ENCODE measurements around the gene FIBP. TPM values are rescaled to one million over a fixed set of nuclear protein-coding genes. Genes with fewer than 3 reads are reported as not detected.
A peak's percentile ranks its signal among the peaks of the same experiment; 100 is the strongest.

FIBP gene
- total RNA-seq, 4 donors from 2014 or later: 33.2 to 74.3 (median 48.6) TPM

DNA sequence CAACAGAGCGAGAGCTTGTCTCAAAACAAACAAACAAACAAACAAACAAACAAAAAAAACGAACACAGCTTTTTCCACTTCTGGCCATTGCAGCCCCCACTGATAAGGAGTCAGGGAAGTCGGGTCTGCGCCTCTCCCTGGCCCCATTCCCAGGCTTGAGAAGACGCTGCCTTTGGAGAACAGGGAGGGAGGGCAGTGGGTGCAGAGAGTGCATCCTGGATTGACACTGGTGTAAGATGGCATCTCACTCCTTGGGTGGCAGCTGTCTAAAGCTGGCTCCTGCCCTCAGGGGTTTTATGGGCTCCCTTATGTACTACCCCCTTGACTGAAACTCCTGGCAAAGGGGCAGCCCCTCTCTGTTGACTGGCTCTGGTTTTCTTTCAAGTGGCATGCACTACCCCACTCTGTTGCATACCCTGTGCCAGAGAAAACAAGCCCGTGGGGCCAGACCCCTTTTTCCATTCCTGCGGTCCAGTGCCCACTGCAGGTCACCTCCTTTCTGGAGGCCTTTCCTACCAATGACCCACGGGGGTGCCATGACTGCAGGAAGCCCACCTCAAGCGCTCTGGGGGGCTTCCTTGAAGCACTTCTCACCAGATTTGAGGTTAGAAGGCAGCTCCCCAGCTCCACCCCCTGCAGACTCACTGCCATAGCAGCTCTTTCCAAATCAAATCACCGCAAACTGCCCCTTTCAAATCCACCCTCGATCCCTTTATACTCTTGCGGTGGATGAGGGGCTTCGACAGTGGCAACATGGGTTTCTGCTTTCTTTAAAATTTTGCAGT lies 43.7 kb upstream of the FIBP start:
- Histone ChIP-seq H3K36me3 (no peaks in the 10 kb centered on the region), H3K27me3 (peaks cover 0 to 6% (median 0%) of the 10 kb centered on the region in 4 donors), H3K27ac (replicated peaks in 1 of 4) (no peak overlapping the region), H3K4me1 (no peaks in the 10 kb centered on the region), H3K4me3 (no peak overlapping the region), H3K9me3 (no peaks in the 10 kb centered on the region)
- no peak for DNase-seq (ENCODE audit: extremely low spot score)
- no peak for TF ChIP-seq POLR2A (IDR thresholded peaks at IDR 0.05; ENCODE audit: low read depth)
- 52% methylated on average over 13 of the region's 13 CpGs for WGBS
- intact Hi-C loops (cut with DNase I): no loop called here

- 72% methylated on average over 6 of the region's 6 CpGs for WGBS
These were observed 40.4 kb upstream of the FIBP start for GRCh38 chr11:65928667-65929066.

GRCh38 chr11:65927904-65928397 lies 39.7 kb upstream of the FIBP start:
- intact Hi-C loops (cut with DNase I): loop anchor here (10.0 kb wide), 1 partner anchor 57 kb away; no protein-coding TSS in a partner anchor
- Histone ChIP-seq H3K36me3 (peaks cover 2 to 7% (median 5%) of the 10 kb centered on the region in 4 donors), H3K4me1 (no peaks in the 10 kb centered on the region), H3K9me3 (no peaks in the 10 kb centered on the region), H3K27me3 (peaks cover 0 to 6% (median 0%) of the 10 kb centered on the region in 4 donors), H3K4me3 (peak overlapping the region in 1 of 4 donors; percentile 33), H3K27ac (replicated peaks in 1 of 4) (peak overlapping the region in 1 of 4 donors; percentile 30)
- DNase-seq (ENCODE audit: extremely low spot score): no peak
- WGBS: 51% methylated on average over 8 of the region's 9 CpGs
- TF ChIP-seq POLR2A (IDR thresholded peaks at IDR 0.05; ENCODE audit: low read depth): no peak
- no peak for TF ChIP-seq POLR2AphosphoS5 (IDR thresholded peaks at IDR 0.05)
- no peak for TF ChIP-seq EP300 (IDR thresholded peaks at IDR 0.05)
- TF ChIP-seq CTCF (IDR thresholded peaks at IDR 0.05): no peak

More at GRCh38 chr11:65928667-65929066, 40.4 kb upstream of the FIBP start:
- Histone ChIP-seq H3K36me3 (peaks cover 0 to 3% (median under 1%) of the 10 kb centered on the region in 4 donors), H3K4me3 (no peak overlapping the region), H3K4me1 (no peaks in the 10 kb centered on the region), H3K9me3 (no peaks in the 10 kb centered on the region), H3K27ac (replicated peaks in 1 of 4) (no peak overlapping the region), H3K27me3 (peaks cover 0 to 6% (median 0%) of the 10 kb centered on the region in 4 donors)
- TF ChIP-seq POLR2A (IDR thresholded peaks at IDR 0.05; ENCODE audit: low read depth) (no peak), EP300 (IDR thresholded peaks at IDR 0.05) (no peak)
- DNase-seq (ENCODE audit: extremely low spot score): no peak
- intact Hi-C loops (cut with DNase I): loop anchor here (10.0 kb wide), 1 partner anchor 56 kb away; no protein-coding TSS in a partner anchor

GRCh38 chr11:65925397-65925796 lies 37.1 kb upstream of the FIBP start:
- Histone ChIP-seq H3K27ac (replicated peaks in 1 of 4) (no peak overlapping the region), H3K36me3 (peaks cover 7 to 30% (median 28%) of the 10 kb centered on the region in 4 donors), H3K4me1 (peaks cover 8 to 14% (median 10%) of the 10 kb centered on the region in 4 donors), H3K9me3 (no peaks in the 10 kb centered on the region), H3K27me3 (no peaks in the 10 kb centered on the region), H3K4me3 (no peak overlapping the region)
- intact Hi-C loops (cut with DNase I): loop anchor here (10.0 kb wide), 1 partner anchor 59 kb away; no protein-coding TSS in a partner anchor
- TF ChIP-seq CTCF (IDR thresholded peaks at IDR 0.05) (no peak), EP300 (IDR thresholded peaks at IDR 0.05) (no peak), POLR2AphosphoS5 (IDR thresholded peaks at IDR 0.05) (no peak)
- DNase-seq (ENCODE audit: extremely low spot score): no peak
- WGBS: 79% methylated on average over 2 of the region's 2 CpGs

DNA sequence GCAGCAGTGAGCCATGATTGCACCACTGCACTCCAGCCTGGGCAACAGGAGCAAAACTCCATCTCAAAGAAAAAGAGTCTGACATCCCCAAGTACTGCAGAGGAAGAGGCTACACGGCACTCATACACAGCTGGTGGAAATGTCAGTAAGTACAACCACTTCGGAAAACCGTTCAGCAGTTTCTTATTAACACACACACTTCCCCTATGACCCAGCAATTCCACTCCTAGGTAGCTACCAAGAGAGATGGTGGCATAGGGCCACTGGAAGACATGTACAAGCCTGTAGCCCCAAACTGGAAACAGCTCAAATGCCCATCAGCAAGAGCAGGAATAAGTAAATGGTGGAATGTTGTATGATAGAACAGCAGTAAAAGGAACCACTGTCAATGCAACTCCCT lies 34.3 kb upstream of the FIBP start:
- no peaks in the 10 kb centered on the region for H3K27me3 ChIP-seq
- WGBS: 73% methylated on average over 3 of the region's 3 CpGs
- no peak overlapping the region for H3K4me3 ChIP-seq
- peaks cover 18 to 29% (median 26%) of the 10 kb centered on the region in 4 donors for H3K4me1 ChIP-seq
- H3K36me3 ChIP-seq: peaks cover 7 to 30% (median 28%) of the 10 kb centered on the region in 4 donors
- no peak overlapping the region for H3K27ac ChIP-seq (replicated peaks in 1 of 4)
- intact Hi-C loops (cut with DNase I): loop anchor here (5.0 to 10.0 kb wide), 2 partner anchors 35 to 62 kb away; no protein-coding TSS in a partner anchor
- H3K9me3 ChIP-seq: no peaks in the 10 kb centered on the region
- TF ChIP-seq EP300 (IDR thresholded peaks at IDR 0.05) (no peak), POLR2AphosphoS5 (IDR thresholded peaks at IDR 0.05) (no peak)
- DNase-seq (ENCODE audit: extremely low spot score): no peak

GRCh38 chr11:65921876-65922275 lies 33.6 kb upstream of the FIBP start:
- whole genome bisulfite sequencing: 94% methylated on average over 10 of the region's 10 CpGs

More at GRCh38 chr11:65921876-65922275, 33.6 kb upstream of the FIBP start:
- Histone ChIP-seq H3K36me3 (peaks cover 7 to 37% (median 28%) of the 10 kb centered on the region in 4 donors), H3K27me3 (no peaks in the 10 kb centered on the region), H3K4me1 (peaks cover 25 to 36% (median 33%) of the 10 kb centered on the region in 4 donors), H3K9me3 (no peaks in the 10 kb centered on the region), H3K4me3 (no peak overlapping the region), H3K27ac (replicated peaks in 1 of 4) (no peak overlapping the region)
- DNase-seq (ENCODE audit: extremely low spot score): no peak
- TF ChIP-seq CTCF (IDR thresholded peaks at IDR 0.05) (no peak), POLR2AphosphoS5 (IDR thresholded peaks at IDR 0.05) (no peak), EP300 (IDR thresholded peaks at IDR 0.05) (no peak), POLR2A (IDR thresholded peaks at IDR 0.05; ENCODE audit: low read depth) (no peak)
- intact Hi-C loops (cut with DNase I): loop anchor here (5.0 to 10.0 kb wide), 2 partner anchors 35 to 63 kb away; no protein-coding TSS in a partner anchor
